SK-N-MC (cell line): ENCODE results near the gene ZAR1.

Experiments used
- EZH2 ChIP-seq: fragments of 200-600 bp; sonication (generic); IDR thresholded peaks from one replicate; pipeline ENCODE4 v1.6.1; 2017; ENCODE audit warnings: antibody characterized with exemption
- FOXP2 ChIP-seq: optimal IDR thresholded peaks from 2 replicates; pipeline ENCODE3; 2011; ENCODE audit warnings: mild to moderate bottlenecking, moderate library complexity; ENCODE audit not compliant: insufficient read depth; ENCODE audit errors: extremely low read length, control extremely low read depth
- POLR2AphosphoS5 ChIP-seq: IDR thresholded peaks from 2 replicates; pipeline ENCODE4 v1.6.1; 2012; ENCODE audit warnings: mild to moderate bottlenecking, low read depth, low read length, borderline replicate concordance

GRCh38 chr4:48506716-48507115 is 16.7 kb downstream of the ZAR1 start:
- no peak for TF ChIP-seq POLR2AphosphoS5
- no peak for TF ChIP-seq EZH2
- no peak for TF ChIP-seq FOXP2
